Stimulated activated CD8-positive, alpha-beta memory T cell treated with anti-CD3 and anti-CD28 coated beads, Interleukin-12 subunit alpha, Interleukin-12 subunit beta, amount 100 ng/mL, for 24 hours (primary cell): ENCODE measurements around the gene PLA2G2A.

Source experiments
- DNase-seq: peaks from one replicate; pipeline ENCODE4 v3.0.0-alpha.2; 2020; ENCODE audit errors: extremely low read depth

Gene PLA2G2A

GRCh38 chr1:19926296-19927129, 52.9 kb downstream of the PLA2G2A start:
- no peak for DNase-seq
